ENCODE results near the gene SCAMP3.

SCAMP3 gene

GRCh38 chr1:155208541-155209311 lies 53.4 kb downstream of the SCAMP3 start, which contains the start of gene MTX1:
Gene MTX1 (plus strand): TSS chr1:155208695. CDS start chr1:155208805, 110 bp downstream.
- Histone ChIP-seq H3K27ac (peak within 1 kb of the TSS; percentile 99), H3K36me3 (peaks cover 14% of the 10 kb centered on the region), H3K4me1 (ENCODE audit: control insufficient read depth in 1 of 2, insufficient read depth in 1 of 2, low read depth in 1 of 2, low read length in 1 of 2) (peaks cover 57 to 58% of the 10 kb centered on the region in 2 experiments), H3K4me3 (ENCODE audit: low read depth in 1 of 2, low read length in 1 of 2) (peak within 1 kb of the TSS; percentile 74 to 87), H3K9me3 (no peaks in the 10 kb centered on the region), H3K27me3 (no peaks in the 10 kb centered on the region)
- TF ChIP-seq CTCF (IDR thresholded peaks at IDR 0.05) = peak; percentile 24

GRCh38 chr1:155207806-155208540 lies 54.2 kb downstream of the SCAMP3 start, which contains the start of gene THBS3:
Gene THBS3 (minus strand): TSS chr1:155207897. CDS start chr1:155207876, 21 bp downstream.
- Histone ChIP-seq H3K27ac (peak within 1 kb of the TSS; percentile 99), H3K4me1 (ENCODE audit: control insufficient read depth in 1 of 2, insufficient read depth in 1 of 2, low read depth in 1 of 2, low read length in 1 of 2) (peaks cover 57 to 58% of the 10 kb centered on the region in 2 experiments), H3K27me3 (no peaks in the 10 kb centered on the region), H3K9me3 (no peaks in the 10 kb centered on the region), H3K36me3 (peaks cover 14% of the 10 kb centered on the region), H3K4me3 (ENCODE audit: low read depth in 1 of 2, low read length in 1 of 2) (peak within 1 kb of the TSS; percentile 74 to 87)
- TF ChIP-seq CTCF (IDR thresholded peaks at IDR 0.05) = peak; percentile 6

GRCh38 chr1:155206891-155207805 lies 55.0 kb downstream of the SCAMP3 start:
- peak overlapping the region; percentile 99 for H3K27ac ChIP-seq
- H3K36me3 ChIP-seq = peaks cover 6% of the 10 kb centered on the region
- peak; percentile 86 for TF ChIP-seq CTCF (IDR thresholded peaks at IDR 0.05)
- H3K27me3 ChIP-seq = no peaks in the 10 kb centered on the region
- H3K4me3 ChIP-seq (ENCODE audit: low read depth in 1 of 2, low read length in 1 of 2) = peak overlapping the region; percentile 74 to 87
- H3K4me1 ChIP-seq (ENCODE audit: control insufficient read depth in 1 of 2, insufficient read depth in 1 of 2, low read depth in 1 of 2, low read length in 1 of 2) = peaks cover 49 to 50% of the 10 kb centered on the region in 2 experiments
- no peaks in the 10 kb centered on the region for H3K9me3 ChIP-seq

All from neutrophil (primary cell).